ENCODE measurements around the gene MTOR.
"Not testable (repeated sequence)": the region's sequence is repeated elsewhere in the genome, so short reads cannot be mapped to it uniquely, and the experiment has no call there.

MTOR gene

GRCh38 chr1:11188858-11189451 is 73.4 kb downstream of the MTOR start, which contains the start of gene ANGPTL7:
TSS of gene ANGPTL7 (plus strand) at chr1:11189355. CDS start at chr1:11189580, 225 bp downstream.
- Mint-ChIP-seq H3K4me1 (no peaks in the 10 kb centered on the region), H3K9me3 (no peaks in the 10 kb centered on the region), H3K27me3 (no peaks in the 10 kb centered on the region), H3K4me3 (no peak within 1 kb of the TSS), H3K36me3 (peaks cover 26 to 45% of the 10 kb centered on the region in 2 donors), H3K27ac (no peak within 1 kb of the TSS)
- no peak for DNase-seq
- no peak for ATAC-seq (replicated peaks)

GRCh38 chr1:11188381-11188780 is 74.0 kb downstream of the MTOR start:
- ATAC-seq (replicated peaks): no peak
- Mint-ChIP-seq H3K4me3 (no peak overlapping the region), H3K36me3 (peaks cover 26 to 39% of the 10 kb centered on the region in 2 donors), H3K4me1 (no peaks in the 10 kb centered on the region), H3K9me3 (no peaks in the 10 kb centered on the region), H3K27ac (no peak overlapping the region), H3K27me3 (no peaks in the 10 kb centered on the region)
- no peak for DNase-seq

GRCh38 chr1:11187931-11188330 is 74.4 kb downstream of the MTOR start:
- ATAC-seq (replicated peaks) (no peak), DNase-seq (no peak)
- H3K9me3 Mint-ChIP-seq: no peaks in the 10 kb centered on the region
- peaks cover 26 to 37% of the 10 kb centered on the region in 2 donors for H3K36me3 Mint-ChIP-seq
- no peak overlapping the region for H3K27ac Mint-ChIP-seq
- no peaks in the 10 kb centered on the region for H3K4me1 Mint-ChIP-seq
- no peaks in the 10 kb centered on the region for H3K27me3 Mint-ChIP-seq
- no peak overlapping the region for H3K4me3 Mint-ChIP-seq

- Mint-ChIP-seq H3K4me3 (no peak overlapping the region), H3K4me1 (no peaks in the 10 kb centered on the region), H3K9me3 (no peaks in the 10 kb centered on the region)
Measured at GRCh38 chr1:11187494-11187893, 74.9 kb downstream of the MTOR start.

GRCh38 chr1:11187000-11187399 is 75.4 kb downstream of the MTOR start:
- Mint-ChIP-seq H3K36me3 (peaks cover 22 to 29% of the 10 kb centered on the region in 2 donors), H3K9me3 (no peaks in the 10 kb centered on the region), H3K4me3 (no peak overlapping the region), H3K27ac (no peak overlapping the region), H3K27me3 (no peaks in the 10 kb centered on the region), H3K4me1 (no peaks in the 10 kb centered on the region)
- ATAC-seq (replicated peaks): no peak
- DNase-seq: no peak

More at GRCh38 chr1:11187494-11187893, 74.9 kb downstream of the MTOR start:
- Mint-ChIP-seq H3K27me3 (no peaks in the 10 kb centered on the region), H3K27ac (no peak overlapping the region), H3K36me3 (peaks cover 24 to 33% of the 10 kb centered on the region in 2 donors)
- no peak for DNase-seq
- ATAC-seq (replicated peaks): no peak

GRCh38 chr1:11184973-11185372 is 77.4 kb downstream of the MTOR start:
- H3K4me1 Mint-ChIP-seq: no peaks in the 10 kb centered on the region
- no peak overlapping the region for H3K4me3 Mint-ChIP-seq
- H3K27ac Mint-ChIP-seq: no peak overlapping the region
- H3K27me3 Mint-ChIP-seq: no peaks in the 10 kb centered on the region
- H3K9me3 Mint-ChIP-seq: no peaks in the 10 kb centered on the region
- peaks cover 21 to 28% of the 10 kb centered on the region in 2 donors for H3K36me3 Mint-ChIP-seq
- ATAC-seq (replicated peaks) (no peak), DNase-seq (no peak)

- Mint-ChIP-seq H3K4me3 (no peak overlapping the region), H3K27me3 (no peaks in the 10 kb centered on the region), H3K9me3 (no peaks in the 10 kb centered on the region), H3K4me1 (no peaks in the 10 kb centered on the region), H3K27ac (no peak overlapping the region), H3K36me3 (peaks cover 27 to 35% of the 10 kb centered on the region in 2 donors)
- ATAC-seq (replicated peaks) (no peak), DNase-seq (no peak)
Measured at GRCh38 chr1:11182884-11183283, 79.5 kb downstream of the MTOR start.

- ATAC-seq (replicated peaks) (no peak), DNase-seq (no peak)
- Mint-ChIP-seq H3K9me3 (no peaks in the 10 kb centered on the region), H3K27me3 (no peaks in the 10 kb centered on the region), H3K27ac (no peak overlapping the region), H3K4me3 (no peak overlapping the region), H3K4me1 (no peaks in the 10 kb centered on the region), H3K36me3 (peaks cover 33 to 40% of the 10 kb centered on the region in 2 donors)
Measured at GRCh38 chr1:11180342-11180744, 82.0 kb downstream of the MTOR start.

- not testable (repeated sequence) for H3K27me3 Mint-ChIP-seq; DNase-seq; H3K27ac Mint-ChIP-seq; H3K4me1 Mint-ChIP-seq; ATAC-seq (replicated peaks); H3K9me3 Mint-ChIP-seq; H3K4me3 Mint-ChIP-seq
- peaks cover 28 to 35% of the 10 kb centered on the region in 2 donors for H3K36me3 Mint-ChIP-seq
Measured at GRCh38 chr1:11179749-11180148, 82.6 kb downstream of the MTOR start.

- peaks cover 28 to 36% of the 10 kb centered on the region in 2 donors for H3K36me3 Mint-ChIP-seq
- DNase-seq (no peak), ATAC-seq (replicated peaks) (no peak)
- no peak overlapping the region for H3K27ac Mint-ChIP-seq
- H3K4me1 Mint-ChIP-seq: no peaks in the 10 kb centered on the region
- H3K27me3 Mint-ChIP-seq: no peaks in the 10 kb centered on the region
- no peak overlapping the region for H3K4me3 Mint-ChIP-seq
- H3K9me3 Mint-ChIP-seq: no peaks in the 10 kb centered on the region
Measured at GRCh38 chr1:11179125-11179524, 83.2 kb downstream of the MTOR start.

- Mint-ChIP-seq H3K4me3 (no peak overlapping the region), H3K27me3 (no peaks in the 10 kb centered on the region), H3K4me1 (no peaks in the 10 kb centered on the region), H3K9me3 (no peaks in the 10 kb centered on the region), H3K27ac (no peak overlapping the region), H3K36me3 (peaks cover 30 to 40% of the 10 kb centered on the region in 2 donors)
- ATAC-seq (replicated peaks): no peak
- no peak for DNase-seq
Measured at GRCh38 chr1:11178021-11179015, 84.0 kb downstream of the MTOR start.

- Mint-ChIP-seq H3K27me3 (no peaks in the 10 kb centered on the region), H3K9me3 (no peaks in the 10 kb centered on the region), H3K27ac (no peak overlapping the region), H3K4me1 (no peaks in the 10 kb centered on the region), H3K36me3 (peaks cover 40 to 56% of the 10 kb centered on the region in 2 donors), H3K4me3 (no peak overlapping the region)
- ATAC-seq (replicated peaks) (no peak), DNase-seq (no peak)
Measured at GRCh38 chr1:11176081-11176706, 86.2 kb downstream of the MTOR start.

- Mint-ChIP-seq H3K27me3 (no peaks in the 10 kb centered on the region), H3K27ac (no peak overlapping the region), H3K9me3 (no peaks in the 10 kb centered on the region), H3K4me1 (no peaks in the 10 kb centered on the region), H3K36me3 (peaks cover 40 to 50% of the 10 kb centered on the region in 2 donors), H3K4me3 (no peak overlapping the region)
- ATAC-seq (replicated peaks) (no peak), DNase-seq (no peak)
Measured at GRCh38 chr1:11175461-11175860, 86.9 kb downstream of the MTOR start.

GRCh38 chr1:11174261-11174942 is 87.9 kb downstream of the MTOR start:
- ATAC-seq (replicated peaks) (no peak), DNase-seq (no peak)
- H3K4me3 Mint-ChIP-seq: no peak overlapping the region
- H3K9me3 Mint-ChIP-seq: no peaks in the 10 kb centered on the region
- H3K27me3 Mint-ChIP-seq: no peaks in the 10 kb centered on the region
- no peaks in the 10 kb centered on the region for H3K4me1 Mint-ChIP-seq
- no peak overlapping the region for H3K27ac Mint-ChIP-seq
- peaks cover 30 to 43% of the 10 kb centered on the region in 2 donors for H3K36me3 Mint-ChIP-seq
